ENCODE results near the gene KLHL18. TPM values are rescaled to one million over a fixed set of nuclear protein-coding genes. Genes with fewer than 3 reads are reported as not detected.

Gene KLHL18
- polyA plus RNA-seq (2011; rRNA removed) (19.5 and 25.5 TPM in 2 replicates), polyA minus RNA-seq (2011; rRNA and poly(A)+ RNA removed) (30.3 and 48.6 TPM in 2 replicates)

DNA sequence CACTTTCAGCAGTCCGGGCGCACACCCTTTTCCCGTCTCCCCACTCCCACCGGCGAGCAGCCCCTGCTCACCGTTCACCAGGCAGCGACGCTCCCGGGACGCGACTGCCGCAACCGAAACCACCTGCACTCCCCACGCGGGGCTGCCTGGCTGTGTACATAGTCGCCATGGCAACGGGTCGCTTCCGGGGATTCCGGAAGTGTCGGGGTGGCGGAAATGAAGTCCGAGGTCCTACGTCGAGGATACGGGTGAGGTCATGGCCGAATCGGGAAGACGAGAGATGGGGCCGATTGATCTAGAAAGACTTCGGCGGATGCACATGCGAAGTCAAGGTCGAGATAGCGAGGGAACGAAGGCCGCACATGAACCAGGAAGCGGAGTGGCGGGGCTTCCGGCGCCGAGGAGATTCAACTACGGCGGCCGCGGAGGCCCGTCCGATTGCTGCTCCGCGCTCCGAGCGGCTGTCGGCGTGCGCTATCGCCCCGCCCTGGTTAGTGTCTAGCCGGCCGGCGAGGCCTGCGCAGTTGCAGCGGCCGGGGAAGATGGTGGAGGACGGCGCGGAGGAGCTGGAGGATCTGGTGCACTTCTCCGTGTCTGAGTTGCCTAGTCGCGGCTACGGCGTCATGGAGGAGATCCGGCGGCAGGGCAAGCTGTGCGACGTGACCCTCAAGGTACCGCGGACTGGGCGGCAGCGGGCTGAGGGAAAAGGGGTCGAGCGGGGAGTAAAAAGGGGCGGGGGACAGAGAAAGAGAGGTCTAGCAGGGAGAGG is at the start of gene KLHL18, which contains the start of gene KIF9:
KLHL18 (plus strand) TSS at position 521 of the 769 bp plus-strand sequence; CDS start at position 543, 22 bp downstream.
KIF9 (minus strand) TSS at position 376 of the 769 bp plus-strand sequence. CDS start 5,425 bp downstream, outside the sequence.
- Histone ChIP-seq H3K27me3 (ENCODE audit: control insufficient read depth, insufficient read depth, low read length) (no peaks in the 10 kb centered on the region), H3K36me3 (ENCODE audit: control insufficient read depth, insufficient read depth, low read length) (no peaks in the 10 kb centered on the region), H3K4me3 (ENCODE audit: low read depth, low read length) (peak within 1 kb of the TSS; percentile 96)
- ChIA-PET POLR2A (no interaction called here), CTCF (interaction anchor here (0.6 to 1.3 kb wide), 3 partner anchors 20 to 303 kb away, joined by 3 to 5 read pairs (median 3); partner anchors contain the start of gene NBEAL2)
- DNase-seq (ENCODE audit: low read depth), result peak; percentile 73
- TF ChIP-seq, protein P1, sequence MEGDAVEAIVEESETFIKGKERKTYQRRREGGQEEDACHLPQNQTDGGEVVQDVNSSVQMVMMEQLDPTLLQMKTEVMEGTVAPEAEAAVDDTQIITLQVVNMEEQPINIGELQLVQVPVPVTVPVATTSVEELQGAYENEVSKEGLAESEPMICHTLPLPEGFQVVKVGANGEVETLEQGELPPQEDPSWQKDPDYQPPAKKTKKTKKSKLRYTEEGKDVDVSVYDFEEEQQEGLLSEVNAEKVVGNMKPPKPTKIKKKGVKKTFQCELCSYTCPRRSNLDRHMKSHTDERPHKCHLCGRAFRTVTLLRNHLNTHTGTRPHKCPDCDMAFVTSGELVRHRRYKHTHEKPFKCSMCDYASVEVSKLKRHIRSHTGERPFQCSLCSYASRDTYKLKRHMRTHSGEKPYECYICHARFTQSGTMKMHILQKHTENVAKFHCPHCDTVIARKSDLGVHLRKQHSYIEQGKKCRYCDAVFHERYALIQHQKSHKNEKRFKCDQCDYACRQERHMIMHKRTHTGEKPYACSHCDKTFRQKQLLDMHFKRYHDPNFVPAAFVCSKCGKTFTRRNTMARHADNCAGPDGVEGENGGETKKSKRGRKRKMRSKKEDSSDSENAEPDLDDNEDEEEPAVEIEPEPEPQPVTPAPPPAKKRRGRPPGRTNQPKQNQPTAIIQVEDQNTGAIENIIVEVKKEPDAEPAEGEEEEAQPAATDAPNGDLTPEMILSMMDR (IDR thresholded peaks at IDR 0.05; ENCODE audit: insufficient read depth, low read depth, low read length), result 0 out of 2 replicates have a peak, but pooled peaks have one; percentile 4

GRCh38 chr3:47238017-47238416 is 44.7 kb upstream of the KLHL18 start:
- no peaks in the 10 kb centered on the region for H3K27me3 ChIP-seq (ENCODE audit: control insufficient read depth, insufficient read depth, low read length)
- CTCF ChIA-PET, result no interaction called here
- TF ChIP-seq, protein P1 (IDR thresholded peaks at IDR 0.05; ENCODE audit: insufficient read depth, low read depth, low read length), result no peak
- no peak overlapping the region for H3K4me3 ChIP-seq (ENCODE audit: low read depth, low read length)
- no peak for DNase-seq (ENCODE audit: low read depth)
- H3K36me3 ChIP-seq (ENCODE audit: control insufficient read depth, insufficient read depth, low read length), result no peaks in the 10 kb centered on the region
- POLR2A ChIA-PET, result no interaction called here

- no peaks in the 10 kb centered on the region for H3K27me3 ChIP-seq (ENCODE audit: control insufficient read depth, insufficient read depth, low read length)
- no peak for DNase-seq (ENCODE audit: low read depth)
- TF ChIP-seq, protein P1 (IDR thresholded peaks at IDR 0.05; ENCODE audit: insufficient read depth, low read depth, low read length), result no peak
- POLR2A ChIA-PET, result no interaction called here
- H3K4me3 ChIP-seq (ENCODE audit: low read depth, low read length), result no peak overlapping the region
- H3K36me3 ChIP-seq (ENCODE audit: control insufficient read depth, insufficient read depth, low read length), result no peaks in the 10 kb centered on the region
- CTCF ChIA-PET, result no interaction called here
These were observed 42.8 kb upstream of the KLHL18 start for GRCh38 chr3:47239929-47240328.

GRCh38 chr3:47243419-47244147 is 39.2 kb upstream of the KLHL18 start:
- TF ChIP-seq, protein P1 (IDR thresholded peaks at IDR 0.05; ENCODE audit: insufficient read depth, low read depth, low read length), result no peak
- ChIA-PET CTCF (no interaction called here), POLR2A (no interaction called here)
- H3K4me3 ChIP-seq (ENCODE audit: low read depth, low read length), result no peak overlapping the region
- H3K36me3 ChIP-seq (ENCODE audit: control insufficient read depth, insufficient read depth, low read length), result no peaks in the 10 kb centered on the region
- no peak for DNase-seq (ENCODE audit: low read depth)
- H3K27me3 ChIP-seq (ENCODE audit: control insufficient read depth, insufficient read depth, low read length), result no peaks in the 10 kb centered on the region

- no peak overlapping the region for H3K4me3 ChIP-seq (ENCODE audit: low read depth, low read length)
- TF ChIP-seq, protein P1 (IDR thresholded peaks at IDR 0.05; ENCODE audit: insufficient read depth, low read depth, low read length), result no peak
- DNase-seq (ENCODE audit: low read depth), result no peak
- POLR2A ChIA-PET, result no interaction called here
- H3K36me3 ChIP-seq (ENCODE audit: control insufficient read depth, insufficient read depth, low read length), result no peaks in the 10 kb centered on the region
- H3K27me3 ChIP-seq (ENCODE audit: control insufficient read depth, insufficient read depth, low read length), result no peaks in the 10 kb centered on the region
- CTCF ChIA-PET, result no interaction called here
These were observed 38.1 kb upstream of the KLHL18 start for GRCh38 chr3:47244531-47245100.

All from BJ (cell line).